Effector memory CD8-positive, alpha-beta T cell (primary cell): ENCODE measurements around the gene FAM216B.

Experiments used
- ATAC-seq: fragments of 150-1000 bp; cut with Tn5 transposase; replicated peaks from 2 replicates; pipeline ENCODE4 v1.10.0; 2021; ENCODE audit warnings: mild to moderate bottlenecking, moderate library complexity
- DNase-seq, 3 experiments: peaks; one replicate each; pipeline ENCODE4 v3.0.0; 2021
- H3K27ac Mint-ChIP-seq, 2 donors: one replicate each; pipeline ENCODE4 v1.8.0; 2022; ENCODE audit warnings: mild to moderate bottlenecking in 2 of 2, mixed read lengths in 2 of 2, moderate library complexity in 2 of 2
- H3K27me3 Mint-ChIP-seq, 2 donors: one replicate each; pipeline ENCODE4 v1.8.0; 2022; ENCODE audit warnings: mixed read lengths in 2 of 2
- H3K36me3 Mint-ChIP-seq: one replicate; pipeline ENCODE4 v1.8.0; 2022; ENCODE audit warnings: mild to moderate bottlenecking, moderate library complexity, mixed read lengths; ENCODE audit not compliant: insufficient read depth
- H3K4me1 Mint-ChIP-seq, 2 donors: one replicate each; pipeline ENCODE4 v1.8.0; 2022; ENCODE audit warnings: low read depth in 2 of 2, mixed read lengths in 2 of 2
- H3K4me3 Mint-ChIP-seq, 2 donors: one replicate each; pipeline ENCODE4 v1.8.0; 2022; ENCODE audit warnings: mild to moderate bottlenecking in 2 of 2, mixed read lengths in 2 of 2, moderate library complexity in 2 of 2
- H3K9me3 Mint-ChIP-seq, 2 donors: one replicate each; pipeline ENCODE4 v1.8.0; 2022; ENCODE audit warnings: mixed read lengths in 2 of 2
- total RNA-seq, 9 experiments: gene quantifications; one replicate each; lab custom pipeline; 2026; lab: John Stamatoyannopoulos, UW

The FAM216B gene
- total RNA-seq: 0 reads per million in 9 experiments

DNA sequence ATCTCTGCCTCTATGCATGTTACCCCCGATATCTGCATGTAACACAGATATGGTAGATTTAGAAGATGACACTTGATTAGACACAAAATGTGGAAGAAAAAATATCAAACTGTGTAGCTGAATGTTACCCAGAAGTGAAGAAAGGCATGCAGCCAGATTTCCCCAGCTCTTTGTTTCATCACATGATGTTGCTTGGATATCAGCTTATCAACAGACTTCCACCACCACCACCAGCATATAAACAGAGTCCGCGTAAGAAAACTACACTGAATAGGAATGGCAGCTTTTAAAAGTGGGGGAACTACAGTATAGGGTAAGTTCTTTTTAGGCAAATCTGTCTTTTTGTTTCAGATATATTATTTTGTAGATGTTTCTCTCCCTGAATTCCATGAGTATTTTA lies at the start of gene FAM216B:
Gene FAM216B, plus strand, starts transcription at position 233 of the 400 bp plus-strand sequence. CDS start 2,484 bp downstream, outside the sequence.
- DNase-seq (no peak), ATAC-seq (no peak)
- Mint-ChIP-seq H3K36me3 (no peaks in the 10 kb centered on the region), H3K27ac (no peak within 1 kb of the TSS), H3K4me1 (no peaks in the 10 kb centered on the region), H3K27me3 (peaks cover 18 to 20% of the 10 kb centered on the region in 2 donors), H3K4me3 (no peak within 1 kb of the TSS), H3K9me3 (no peaks in the 10 kb centered on the region)

DNA sequence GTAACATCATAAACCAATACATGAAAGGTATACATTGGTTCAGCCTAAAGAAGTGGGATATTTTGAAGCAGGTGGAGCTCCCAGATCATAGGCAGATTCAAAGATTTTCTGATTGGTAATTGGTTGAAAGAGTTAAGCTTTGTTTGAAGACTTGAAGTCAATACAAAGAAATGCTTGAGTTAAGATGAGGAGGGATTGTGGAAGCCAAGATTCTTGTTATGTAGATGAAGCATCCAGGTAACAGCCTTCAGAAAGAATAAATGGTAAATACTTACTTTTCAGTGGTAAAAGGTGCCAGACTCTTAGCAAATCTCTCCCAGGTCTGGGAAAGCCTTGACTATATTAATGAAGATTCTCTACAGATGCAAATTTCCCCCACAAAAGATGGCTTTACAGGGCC lies 49.3 kb upstream of the FAM216B start:
- ATAC-seq (no peak), DNase-seq (no peak)
- Mint-ChIP-seq H3K9me3 (no peaks in the 10 kb centered on the region), H3K27ac (no peak overlapping the region), H3K27me3 (peaks cover 8% of the 10 kb centered on the region in 2 donors), H3K4me1 (no peaks in the 10 kb centered on the region), H3K4me3 (no peak overlapping the region), H3K36me3 (no peaks in the 10 kb centered on the region)

DNA sequence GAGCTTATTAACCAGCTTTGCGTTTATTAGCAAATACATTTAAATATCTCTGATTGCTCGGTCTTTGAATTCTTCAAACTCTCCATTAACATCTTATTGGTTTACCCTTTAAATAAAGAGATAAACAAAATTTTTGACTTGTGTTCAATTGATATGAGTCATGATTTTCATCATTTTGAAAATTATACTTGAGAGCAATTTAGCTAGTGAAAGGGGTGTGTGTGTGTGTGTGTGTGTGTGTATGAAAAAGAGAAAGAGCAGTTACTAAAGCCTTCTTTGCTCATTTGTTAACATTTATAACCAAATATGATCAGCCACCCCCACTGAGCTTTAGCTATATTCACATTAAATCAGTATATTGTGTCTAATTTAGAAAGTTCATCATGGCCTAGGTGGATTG lies 48.3 kb upstream of the FAM216B start:
- ATAC-seq (no peak), DNase-seq (no peak)
- Mint-ChIP-seq H3K27ac (no peak overlapping the region), H3K9me3 (no peaks in the 10 kb centered on the region), H3K27me3 (peaks cover 8% of the 10 kb centered on the region in 2 donors), H3K4me1 (no peaks in the 10 kb centered on the region), H3K36me3 (no peaks in the 10 kb centered on the region), H3K4me3 (no peak overlapping the region)

GRCh38 chr13:42735010-42735409 lies 46.4 kb upstream of the FAM216B start:
- H3K4me3 Mint-ChIP-seq: no peak overlapping the region
- no peaks in the 10 kb centered on the region for H3K4me1 Mint-ChIP-seq
- DNase-seq (no peak), ATAC-seq (no peak)
- no peak overlapping the region for H3K27ac Mint-ChIP-seq
- H3K27me3 Mint-ChIP-seq: peaks cover 6 to 12% of the 10 kb centered on the region in 2 donors
- H3K9me3 Mint-ChIP-seq: no peaks in the 10 kb centered on the region
- no peaks in the 10 kb centered on the region for H3K36me3 Mint-ChIP-seq

DNA sequence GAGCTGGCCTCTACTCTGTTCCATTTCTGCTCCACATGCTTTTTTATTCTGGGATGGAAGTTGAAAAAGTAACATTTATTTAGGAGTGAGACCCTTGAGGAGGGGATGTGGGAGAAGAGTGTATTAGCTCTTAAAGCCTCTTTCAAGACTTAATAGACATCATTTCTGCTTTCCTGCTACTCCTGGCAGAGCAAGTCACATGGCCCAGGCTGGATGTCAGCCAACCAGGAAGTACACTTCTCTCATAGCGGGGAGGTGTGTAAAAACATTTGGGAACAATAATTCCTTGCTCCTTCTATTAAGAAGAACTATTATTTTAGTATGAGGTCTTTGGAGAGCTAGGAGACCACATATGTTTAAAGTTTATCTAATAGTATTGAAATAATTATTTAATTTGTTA lies 40.6 kb upstream of the FAM216B start:
- H3K27me3 Mint-ChIP-seq: peaks cover 7 to 21% of the 10 kb centered on the region in 2 donors
- DNase-seq: no peak
- H3K4me3 Mint-ChIP-seq: no peak overlapping the region
- H3K9me3 Mint-ChIP-seq: no peaks in the 10 kb centered on the region
- no peaks in the 10 kb centered on the region for H3K4me1 Mint-ChIP-seq
- ATAC-seq: no peak
- H3K36me3 Mint-ChIP-seq: no peaks in the 10 kb centered on the region
- no peak overlapping the region for H3K27ac Mint-ChIP-seq

- Mint-ChIP-seq H3K27ac (no peak overlapping the region), H3K9me3 (no peaks in the 10 kb centered on the region), H3K36me3 (no peaks in the 10 kb centered on the region), H3K4me1 (no peaks in the 10 kb centered on the region), H3K4me3 (no peak overlapping the region), H3K27me3 (peaks cover 7 to 21% of the 10 kb centered on the region in 2 donors)
- DNase-seq (no peak), ATAC-seq (no peak)
These were observed 39.5 kb upstream of the FAM216B start for GRCh38 chr13:42741914-42742313.

GRCh38 chr13:42745655-42746054 lies 35.7 kb upstream of the FAM216B start:
- no peaks in the 10 kb centered on the region for H3K9me3 Mint-ChIP-seq
- DNase-seq: no peak
- no peak overlapping the region for H3K4me3 Mint-ChIP-seq
- no peak for ATAC-seq
- H3K27ac Mint-ChIP-seq: no peak overlapping the region
- H3K4me1 Mint-ChIP-seq: no peaks in the 10 kb centered on the region
- peaks cover 7 to 14% of the 10 kb centered on the region in 2 donors for H3K27me3 Mint-ChIP-seq
- H3K36me3 Mint-ChIP-seq: no peaks in the 10 kb centered on the region

GRCh38 chr13:42746866-42747265 lies 34.5 kb upstream of the FAM216B start:
- peaks cover 2 to 13% of the 10 kb centered on the region in 2 donors for H3K27me3 Mint-ChIP-seq

DNA sequence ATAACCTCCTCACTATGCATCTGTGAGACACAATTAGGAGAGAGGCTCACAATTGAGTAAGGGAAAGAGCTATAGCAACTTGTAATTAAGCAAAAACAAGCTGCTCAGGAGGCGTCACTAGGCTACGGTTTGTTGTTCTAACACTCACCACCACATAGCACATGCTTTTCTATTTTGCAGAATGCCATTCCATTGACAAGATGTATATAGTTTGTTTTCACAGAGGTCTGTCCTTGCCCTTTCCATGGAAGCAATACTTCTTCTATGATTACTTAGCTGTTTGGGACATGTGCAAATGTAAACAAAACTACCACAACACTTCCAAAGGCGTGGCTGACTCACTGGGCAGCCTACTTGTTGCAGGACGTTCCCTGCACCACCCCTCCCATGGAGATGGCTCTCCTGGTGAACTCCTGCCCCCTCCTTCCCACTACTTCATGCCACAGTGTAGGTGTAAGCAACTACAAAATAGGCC lies 33.9 kb upstream of the FAM216B start:
- H3K4me1 Mint-ChIP-seq: no peaks in the 10 kb centered on the region
- no peak for ATAC-seq
- H3K27ac Mint-ChIP-seq: no peak overlapping the region
- H3K27me3 Mint-ChIP-seq: peaks cover 0 to 13% of the 10 kb centered on the region in 2 donors
- H3K9me3 Mint-ChIP-seq: no peaks in the 10 kb centered on the region
- DNase-seq: no peak
- no peak overlapping the region for H3K4me3 Mint-ChIP-seq
- H3K36me3 Mint-ChIP-seq: no peaks in the 10 kb centered on the region

More at GRCh38 chr13:42746866-42747265, 34.5 kb upstream of the FAM216B start:
- no peaks in the 10 kb centered on the region for H3K36me3 Mint-ChIP-seq
- no peaks in the 10 kb centered on the region for H3K4me1 Mint-ChIP-seq
- ATAC-seq: no peak
- H3K27ac Mint-ChIP-seq: no peak overlapping the region
- no peak for DNase-seq
- H3K9me3 Mint-ChIP-seq: no peaks in the 10 kb centered on the region
- H3K4me3 Mint-ChIP-seq: no peak overlapping the region

DNA sequence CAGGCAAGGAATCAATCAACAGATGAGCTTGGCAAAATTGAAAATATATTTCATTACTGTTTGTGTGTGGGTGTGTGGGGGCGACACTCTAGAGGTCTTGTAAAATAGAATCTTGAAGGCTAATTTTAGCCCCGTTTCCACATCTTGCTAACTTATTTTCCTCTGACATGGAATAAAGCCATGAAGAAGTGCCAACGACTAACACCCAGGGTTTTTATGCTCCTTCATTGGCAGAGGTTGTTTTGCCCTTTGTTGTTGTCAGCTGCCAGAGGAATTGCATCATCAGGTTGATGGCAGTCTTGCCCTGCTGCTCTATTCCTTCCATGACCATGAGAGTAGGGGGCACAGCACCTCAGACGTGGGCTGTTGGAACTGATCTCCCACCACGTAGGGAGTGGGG lies 30.6 kb upstream of the FAM216B start:
- DNase-seq (no peak), ATAC-seq (no peak)
- H3K27ac Mint-ChIP-seq: no peak overlapping the region
- no peaks in the 10 kb centered on the region for H3K9me3 Mint-ChIP-seq
- H3K27me3 Mint-ChIP-seq: peaks cover 0 to 5% of the 10 kb centered on the region in 2 donors
- H3K36me3 Mint-ChIP-seq: no peaks in the 10 kb centered on the region
- H3K4me3 Mint-ChIP-seq: no peak overlapping the region
- no peaks in the 10 kb centered on the region for H3K4me1 Mint-ChIP-seq

GRCh38 chr13:42751693-42752092 lies 29.7 kb upstream of the FAM216B start:
- H3K4me1 Mint-ChIP-seq: no peaks in the 10 kb centered on the region
- H3K27ac Mint-ChIP-seq: no peak overlapping the region
- ATAC-seq (no peak), DNase-seq (no peak)
- no peak overlapping the region for H3K4me3 Mint-ChIP-seq
- no peaks in the 10 kb centered on the region for H3K36me3 Mint-ChIP-seq
- peaks cover 0 to 5% of the 10 kb centered on the region in 2 donors for H3K27me3 Mint-ChIP-seq
- H3K9me3 Mint-ChIP-seq: no peaks in the 10 kb centered on the region

- no peak overlapping the region for H3K4me3 Mint-ChIP-seq
- H3K27ac Mint-ChIP-seq: no peak overlapping the region
- no peaks in the 10 kb centered on the region for H3K4me1 Mint-ChIP-seq
- H3K27me3 Mint-ChIP-seq: peaks cover 0 to 5% of the 10 kb centered on the region in 2 donors
- no peaks in the 10 kb centered on the region for H3K9me3 Mint-ChIP-seq
- DNase-seq (no peak), ATAC-seq (no peak)
- H3K36me3 Mint-ChIP-seq: no peaks in the 10 kb centered on the region
These were observed 28.7 kb upstream of the FAM216B start for GRCh38 chr13:42752731-42753130.

DNA sequence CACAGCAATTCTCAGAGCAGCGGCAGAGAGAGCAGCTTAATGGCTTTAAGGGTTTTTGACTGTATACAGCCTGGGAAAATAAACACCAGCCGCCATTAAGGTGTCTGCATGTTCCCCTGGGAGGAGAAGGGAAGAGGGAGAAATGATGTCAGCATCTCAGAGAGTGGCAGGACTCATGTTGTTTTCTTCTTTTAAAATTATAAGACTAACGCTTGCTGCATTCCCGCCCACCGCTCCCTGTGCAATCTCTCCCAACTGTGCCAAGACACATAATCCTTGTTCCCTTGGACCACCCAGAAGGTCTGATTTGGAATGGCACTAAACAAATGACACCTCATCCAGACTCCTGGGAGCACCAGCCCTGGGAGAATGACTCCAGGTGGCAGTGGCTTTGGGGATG lies 27.7 kb upstream of the FAM216B start:
- Mint-ChIP-seq H3K36me3 (no peaks in the 10 kb centered on the region), H3K27me3 (peaks cover 0 to 5% of the 10 kb centered on the region in 2 donors), H3K9me3 (no peaks in the 10 kb centered on the region), H3K4me3 (no peak overlapping the region), H3K4me1 (no peaks in the 10 kb centered on the region), H3K27ac (no peak overlapping the region)
- no peak for DNase-seq
- ATAC-seq: no peak

GRCh38 chr13:42754801-42755510 lies 26.4 kb upstream of the FAM216B start:
- Mint-ChIP-seq H3K4me3 (no peak overlapping the region), H3K36me3 (no peaks in the 10 kb centered on the region), H3K27ac (no peak overlapping the region), H3K4me1 (no peaks in the 10 kb centered on the region), H3K27me3 (peaks cover 0 to 9% of the 10 kb centered on the region in 2 donors), H3K9me3 (no peaks in the 10 kb centered on the region)
- DNase-seq: no peak
- ATAC-seq: no peak
